ENCODE results near the gene KCNJ16. TPM values are rescaled to one million over a fixed set of nuclear protein-coding genes. Genes with fewer than 3 reads are reported as not detected.

Gene KCNJ16
- total RNA-seq, 1 experiment from 2014 or later = 9.3 TPM

GRCh38 chr17:70081885-70082284 lies 6.9 kb downstream of the KCNJ16 start:
- Mint-ChIP-seq H3K27ac (ENCODE audit: unreplicated experiment) (no peak overlapping the region), H3K9me3 (ENCODE audit: unreplicated experiment) (no peaks in the 10 kb centered on the region), H3K27me3 (ENCODE audit: insufficient read depth, unreplicated experiment) (no peaks in the 10 kb centered on the region), H3K36me3 (ENCODE audit: insufficient read depth, unreplicated experiment) (peaks cover 6% of the 10 kb centered on the region), H3K4me1 (ENCODE audit: low read depth, unreplicated experiment) (peaks cover 5% of the 10 kb centered on the region), H3K4me3 (ENCODE audit: unreplicated experiment) (no peak overlapping the region)
- no peaks in the 10 kb centered on the region for H3K36me3 ChIP-seq (ENCODE audit: control insufficient read depth, insufficient read depth, low read length)
- BruUV-seq (replicated peaks) = no TSS peak
- H3K4me3 ChIP-seq (ENCODE audit: low read depth, low read length) = no peak overlapping the region
- no peaks in the 10 kb centered on the region for H3K9me3 ChIP-seq
- DNase-seq = no peak
- POLR2A ChIA-PET = no interaction called here
- CTCF ChIA-PET = no interaction called here
- intact Hi-C loops (cut with micrococcal nuclease; ENCODE audit: unreplicated experiment) = no loop called here
- TF ChIP-seq, protein P1, sequence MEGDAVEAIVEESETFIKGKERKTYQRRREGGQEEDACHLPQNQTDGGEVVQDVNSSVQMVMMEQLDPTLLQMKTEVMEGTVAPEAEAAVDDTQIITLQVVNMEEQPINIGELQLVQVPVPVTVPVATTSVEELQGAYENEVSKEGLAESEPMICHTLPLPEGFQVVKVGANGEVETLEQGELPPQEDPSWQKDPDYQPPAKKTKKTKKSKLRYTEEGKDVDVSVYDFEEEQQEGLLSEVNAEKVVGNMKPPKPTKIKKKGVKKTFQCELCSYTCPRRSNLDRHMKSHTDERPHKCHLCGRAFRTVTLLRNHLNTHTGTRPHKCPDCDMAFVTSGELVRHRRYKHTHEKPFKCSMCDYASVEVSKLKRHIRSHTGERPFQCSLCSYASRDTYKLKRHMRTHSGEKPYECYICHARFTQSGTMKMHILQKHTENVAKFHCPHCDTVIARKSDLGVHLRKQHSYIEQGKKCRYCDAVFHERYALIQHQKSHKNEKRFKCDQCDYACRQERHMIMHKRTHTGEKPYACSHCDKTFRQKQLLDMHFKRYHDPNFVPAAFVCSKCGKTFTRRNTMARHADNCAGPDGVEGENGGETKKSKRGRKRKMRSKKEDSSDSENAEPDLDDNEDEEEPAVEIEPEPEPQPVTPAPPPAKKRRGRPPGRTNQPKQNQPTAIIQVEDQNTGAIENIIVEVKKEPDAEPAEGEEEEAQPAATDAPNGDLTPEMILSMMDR (IDR thresholded peaks at IDR 0.05; ENCODE audit: insufficient read depth in 1 of 2, low read depth in 1 of 2, low read length in 1 of 2, severe bottlenecking in 1 of 2, unreplicated experiment in 1 of 2) = no peak
- peaks cover 4% of the 10 kb centered on the region for H3K4me1 ChIP-seq
- H3K27me3 ChIP-seq (replicated peaks; ENCODE audit: control insufficient read depth, insufficient read depth, low read length) = no peaks in the 10 kb centered on the region

GRCh38 chr17:70084476-70084875 lies 9.5 kb downstream of the KCNJ16 start:
- no peak overlapping the region for H3K4me3 ChIP-seq (ENCODE audit: low read depth, low read length)
- DNase-seq = no peak
- BruUV-seq (replicated peaks) = no TSS peak
- no peak overlapping the region for H3K4me3 Mint-ChIP-seq (ENCODE audit: unreplicated experiment)
- POLR2A ChIA-PET = no interaction called here
- intact Hi-C loops (cut with micrococcal nuclease; ENCODE audit: unreplicated experiment) = no loop called here
- H3K27me3 Mint-ChIP-seq (ENCODE audit: insufficient read depth, unreplicated experiment) = no peaks in the 10 kb centered on the region
- no peaks in the 10 kb centered on the region for H3K27me3 ChIP-seq (replicated peaks; ENCODE audit: control insufficient read depth, insufficient read depth, low read length)
- no peak overlapping the region for H3K27ac Mint-ChIP-seq (ENCODE audit: unreplicated experiment)
- H3K4me1 ChIP-seq = peaks cover 6% of the 10 kb centered on the region
- H3K9me3 ChIP-seq = no peaks in the 10 kb centered on the region
- H3K4me1 Mint-ChIP-seq (ENCODE audit: low read depth, unreplicated experiment) = peaks cover 1% of the 10 kb centered on the region
- no peaks in the 10 kb centered on the region for H3K36me3 ChIP-seq (ENCODE audit: control insufficient read depth, insufficient read depth, low read length)
- CTCF ChIA-PET = no interaction called here
- TF ChIP-seq, protein P1 (IDR thresholded peaks at IDR 0.05; ENCODE audit: insufficient read depth in 1 of 2, low read depth in 1 of 2, low read length in 1 of 2, severe bottlenecking in 1 of 2, unreplicated experiment in 1 of 2) = no peak
- H3K36me3 Mint-ChIP-seq (ENCODE audit: insufficient read depth, unreplicated experiment) = no peaks in the 10 kb centered on the region
- H3K9me3 Mint-ChIP-seq (ENCODE audit: unreplicated experiment) = no peaks in the 10 kb centered on the region

DNA sequence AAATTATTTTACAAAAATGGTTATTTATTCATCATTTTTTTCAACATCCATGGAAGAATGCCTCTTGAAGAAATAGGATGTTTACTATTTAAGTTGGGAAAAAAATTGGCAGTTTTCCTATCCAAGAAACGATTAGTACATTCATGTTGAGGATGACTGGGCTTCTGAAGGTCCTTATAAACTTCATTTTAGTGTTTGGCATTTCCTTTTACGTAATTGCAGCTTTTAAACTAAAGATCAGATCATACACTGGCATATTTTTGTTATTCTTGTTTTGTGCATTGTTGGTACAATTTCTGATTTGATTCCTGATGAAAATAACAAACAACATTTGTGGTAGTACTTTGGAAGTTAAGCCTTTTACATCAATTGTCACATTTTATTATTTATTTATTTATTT lies 11.5 kb downstream of the KCNJ16 start:
- ChIA-PET POLR2A (no interaction called here), CTCF (no interaction called here)
- H3K27me3 Mint-ChIP-seq (ENCODE audit: insufficient read depth, unreplicated experiment) = no peaks in the 10 kb centered on the region
- TF ChIP-seq, protein P1 (IDR thresholded peaks at IDR 0.05; ENCODE audit: insufficient read depth in 1 of 2, low read depth in 1 of 2, low read length in 1 of 2, severe bottlenecking in 1 of 2, unreplicated experiment in 1 of 2) = no peak
- no peaks in the 10 kb centered on the region for H3K9me3 ChIP-seq
- H3K4me1 ChIP-seq = peaks cover 21% of the 10 kb centered on the region
- no peak overlapping the region for H3K27ac Mint-ChIP-seq (ENCODE audit: unreplicated experiment)
- no peak overlapping the region for H3K4me3 ChIP-seq (ENCODE audit: low read depth, low read length)
- H3K36me3 ChIP-seq (ENCODE audit: control insufficient read depth, insufficient read depth, low read length) = no peaks in the 10 kb centered on the region
- BruUV-seq (replicated peaks) = no TSS peak
- no peak overlapping the region for H3K4me3 Mint-ChIP-seq (ENCODE audit: unreplicated experiment)
- no peaks in the 10 kb centered on the region for H3K36me3 Mint-ChIP-seq (ENCODE audit: insufficient read depth, unreplicated experiment)
- no peaks in the 10 kb centered on the region for H3K27me3 ChIP-seq (replicated peaks; ENCODE audit: control insufficient read depth, insufficient read depth, low read length)
- no peaks in the 10 kb centered on the region for H3K9me3 Mint-ChIP-seq (ENCODE audit: unreplicated experiment)
- no peak for DNase-seq
- peaks cover 7% of the 10 kb centered on the region for H3K4me1 Mint-ChIP-seq (ENCODE audit: low read depth, unreplicated experiment)
- intact Hi-C loops (cut with micrococcal nuclease; ENCODE audit: unreplicated experiment) = no loop called here
